Thyroid gland (tissue), 4 donors: ENCODE results near the gene SMARCAL1.

ENCODE experiments used
- POLR2A ChIP-seq, 2 donors: fragments of 450-650 bp; IDR thresholded peaks; one replicate each; pipeline ENCODE4 v1.6.1; 2017; ENCODE audit warnings: antibody characterized with exemption in 2 of 2, mild to moderate bottlenecking in 2 of 2, moderate library complexity in 1 of 2
- TF ChIP-seq, protein P1 (sequence below), 6 experiments: fragments of 200-600 bp in 3 of 6; fragments of 450-650 bp in 3 of 6; sonication (generic) in 3 of 6; IDR thresholded peaks; one replicate each; pipeline ENCODE4 v1.5.1; 2016 to 2019; ENCODE audit warnings: antibody characterized with exemption in 6 of 6, mild to moderate bottlenecking in 2 of 6, inconsistent platforms in 1 of 6, moderate library complexity in 1 of 6

DNA sequence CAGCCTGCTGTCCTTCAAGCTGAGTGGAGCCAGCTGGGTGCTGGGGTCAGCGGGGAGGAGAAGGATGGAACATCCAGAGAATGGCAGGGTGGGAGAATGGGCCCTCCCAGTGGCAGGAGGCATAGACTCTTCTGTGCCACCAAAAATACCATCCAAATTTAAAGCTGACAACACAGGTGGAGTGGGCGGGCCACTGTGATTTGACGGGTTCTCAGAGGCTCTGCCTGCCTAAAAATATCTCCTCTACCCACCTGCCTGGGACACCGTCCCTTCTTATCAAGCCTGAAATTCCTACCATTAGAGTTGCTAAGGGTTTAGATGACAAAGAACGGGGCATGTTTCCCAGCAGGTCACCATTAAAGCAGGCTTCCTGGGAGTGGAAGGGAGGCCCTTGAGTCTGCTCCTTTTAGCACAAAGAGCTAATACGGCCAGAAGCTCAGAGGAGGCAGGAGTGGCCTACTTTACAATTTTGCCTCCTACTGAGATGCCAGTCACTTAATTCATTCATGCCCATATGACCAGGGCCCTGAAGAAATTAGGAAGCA is 20.2 kb upstream of the SMARCAL1 start:
- TF ChIP-seq, protein P1, sequence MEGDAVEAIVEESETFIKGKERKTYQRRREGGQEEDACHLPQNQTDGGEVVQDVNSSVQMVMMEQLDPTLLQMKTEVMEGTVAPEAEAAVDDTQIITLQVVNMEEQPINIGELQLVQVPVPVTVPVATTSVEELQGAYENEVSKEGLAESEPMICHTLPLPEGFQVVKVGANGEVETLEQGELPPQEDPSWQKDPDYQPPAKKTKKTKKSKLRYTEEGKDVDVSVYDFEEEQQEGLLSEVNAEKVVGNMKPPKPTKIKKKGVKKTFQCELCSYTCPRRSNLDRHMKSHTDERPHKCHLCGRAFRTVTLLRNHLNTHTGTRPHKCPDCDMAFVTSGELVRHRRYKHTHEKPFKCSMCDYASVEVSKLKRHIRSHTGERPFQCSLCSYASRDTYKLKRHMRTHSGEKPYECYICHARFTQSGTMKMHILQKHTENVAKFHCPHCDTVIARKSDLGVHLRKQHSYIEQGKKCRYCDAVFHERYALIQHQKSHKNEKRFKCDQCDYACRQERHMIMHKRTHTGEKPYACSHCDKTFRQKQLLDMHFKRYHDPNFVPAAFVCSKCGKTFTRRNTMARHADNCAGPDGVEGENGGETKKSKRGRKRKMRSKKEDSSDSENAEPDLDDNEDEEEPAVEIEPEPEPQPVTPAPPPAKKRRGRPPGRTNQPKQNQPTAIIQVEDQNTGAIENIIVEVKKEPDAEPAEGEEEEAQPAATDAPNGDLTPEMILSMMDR (IDR thresholded peaks at IDR 0.05), result no peak
- TF ChIP-seq POLR2A (IDR thresholded peaks at IDR 0.05), result no peak
